ENCODE results near the gene NR2E1.

- TF ChIP-seq, protein P1, sequence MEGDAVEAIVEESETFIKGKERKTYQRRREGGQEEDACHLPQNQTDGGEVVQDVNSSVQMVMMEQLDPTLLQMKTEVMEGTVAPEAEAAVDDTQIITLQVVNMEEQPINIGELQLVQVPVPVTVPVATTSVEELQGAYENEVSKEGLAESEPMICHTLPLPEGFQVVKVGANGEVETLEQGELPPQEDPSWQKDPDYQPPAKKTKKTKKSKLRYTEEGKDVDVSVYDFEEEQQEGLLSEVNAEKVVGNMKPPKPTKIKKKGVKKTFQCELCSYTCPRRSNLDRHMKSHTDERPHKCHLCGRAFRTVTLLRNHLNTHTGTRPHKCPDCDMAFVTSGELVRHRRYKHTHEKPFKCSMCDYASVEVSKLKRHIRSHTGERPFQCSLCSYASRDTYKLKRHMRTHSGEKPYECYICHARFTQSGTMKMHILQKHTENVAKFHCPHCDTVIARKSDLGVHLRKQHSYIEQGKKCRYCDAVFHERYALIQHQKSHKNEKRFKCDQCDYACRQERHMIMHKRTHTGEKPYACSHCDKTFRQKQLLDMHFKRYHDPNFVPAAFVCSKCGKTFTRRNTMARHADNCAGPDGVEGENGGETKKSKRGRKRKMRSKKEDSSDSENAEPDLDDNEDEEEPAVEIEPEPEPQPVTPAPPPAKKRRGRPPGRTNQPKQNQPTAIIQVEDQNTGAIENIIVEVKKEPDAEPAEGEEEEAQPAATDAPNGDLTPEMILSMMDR (IDR thresholded peaks at IDR 0.05): no peak
- no peak for TF ChIP-seq ZFX (IDR thresholded peaks at IDR 0.05; ENCODE audit: borderline replicate concordance)
Observed at GRCh38 chr6:108161724-108162282, 4.0 kb upstream of the NR2E1 start.

Data from 22Rv1 (cell line).